HG03439 (cell line): ENCODE measurements around the gene PXDN.

Experiments
- ATAC-seq: cut with Tn5 transposase; IDR thresholded peaks from one replicate; pipeline ENCODE4 v1.9.1; 2021; ENCODE audit warnings: mild to moderate bottlenecking, moderate library complexity; ENCODE audit not compliant: unreplicated experiment

Gene PXDN

GRCh38 chr2:1588051-1588977 is 156.0 kb downstream of the PXDN start:
- ATAC-seq: no peak

GRCh38 chr2:1586923-1587840 is 157.1 kb downstream of the PXDN start:
- ATAC-seq: no peak

DNA sequence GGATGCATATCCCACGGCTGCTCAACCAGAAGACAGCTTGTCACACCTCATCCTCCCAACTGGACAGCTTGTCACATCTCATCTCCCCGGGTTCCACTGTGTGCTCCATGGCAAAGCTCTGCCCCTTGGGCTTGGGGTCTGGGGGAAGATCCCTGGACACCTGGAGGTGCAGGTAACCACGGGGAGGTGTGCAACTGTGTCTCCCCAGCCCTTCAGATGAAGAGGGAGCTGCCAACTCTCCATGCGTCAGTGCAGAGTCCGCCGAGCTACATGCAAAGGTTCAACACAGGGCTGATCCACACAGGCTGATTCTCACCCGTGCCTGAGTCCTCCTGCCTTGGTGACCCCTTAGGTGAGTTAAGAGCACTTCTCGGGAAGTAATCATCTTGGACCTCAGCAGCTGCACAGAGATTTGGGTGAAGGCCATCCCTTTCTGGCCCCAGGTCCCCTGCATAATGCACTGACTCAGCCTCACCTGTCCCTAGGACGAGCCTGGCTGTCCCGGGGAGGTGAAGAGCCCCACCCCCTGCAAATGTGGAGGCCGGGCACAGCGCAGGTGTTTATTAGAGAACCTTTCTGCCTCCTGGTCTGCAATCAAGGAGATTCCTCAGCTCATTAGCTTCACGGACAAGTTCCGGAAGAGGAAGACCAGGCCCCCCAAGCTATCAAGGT is 157.9 kb downstream of the PXDN start:
- no peak for ATAC-seq

GRCh38 chr2:1585635-1586034 is 158.7 kb downstream of the PXDN start:
- ATAC-seq: no peak

DNA sequence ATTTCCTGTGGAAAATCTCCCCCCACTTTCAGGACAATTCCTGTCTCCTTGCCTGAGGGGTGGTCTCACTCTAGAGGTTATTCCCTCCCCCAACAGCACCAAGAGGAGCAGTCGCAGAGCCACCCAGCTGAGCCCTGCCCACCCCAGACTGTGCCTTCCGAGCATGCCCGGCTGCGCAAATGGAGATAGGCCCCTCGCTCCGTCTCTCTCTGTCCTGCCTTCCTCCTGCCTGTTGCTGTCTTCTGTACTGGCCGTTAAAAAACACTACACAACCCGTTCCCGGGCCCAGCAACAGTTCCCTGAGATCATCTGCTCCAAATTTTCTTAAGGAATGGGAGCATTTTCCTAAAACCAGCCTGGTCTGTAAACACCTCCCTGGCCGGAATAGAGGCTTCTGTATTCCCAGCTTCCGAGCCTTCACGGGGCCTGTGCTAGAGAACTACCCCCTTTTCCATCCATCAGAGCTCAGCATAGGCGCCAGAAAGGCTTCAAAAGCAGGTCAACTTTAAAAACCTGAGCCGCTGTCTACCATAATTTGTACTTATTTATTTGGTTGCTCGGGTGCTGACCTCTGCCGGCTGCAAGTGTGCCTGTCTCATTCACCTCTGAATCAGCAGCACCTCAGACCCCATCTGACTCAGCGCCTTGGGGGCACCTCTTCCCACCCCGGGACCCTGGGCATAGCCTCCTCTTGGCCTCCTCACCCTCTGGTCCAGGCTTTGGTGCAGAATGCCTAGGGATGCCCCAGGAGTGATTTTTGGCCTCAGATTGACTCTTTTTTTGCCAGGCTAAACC is 159.4 kb downstream of the PXDN start:
- ATAC-seq: no peak

DNA sequence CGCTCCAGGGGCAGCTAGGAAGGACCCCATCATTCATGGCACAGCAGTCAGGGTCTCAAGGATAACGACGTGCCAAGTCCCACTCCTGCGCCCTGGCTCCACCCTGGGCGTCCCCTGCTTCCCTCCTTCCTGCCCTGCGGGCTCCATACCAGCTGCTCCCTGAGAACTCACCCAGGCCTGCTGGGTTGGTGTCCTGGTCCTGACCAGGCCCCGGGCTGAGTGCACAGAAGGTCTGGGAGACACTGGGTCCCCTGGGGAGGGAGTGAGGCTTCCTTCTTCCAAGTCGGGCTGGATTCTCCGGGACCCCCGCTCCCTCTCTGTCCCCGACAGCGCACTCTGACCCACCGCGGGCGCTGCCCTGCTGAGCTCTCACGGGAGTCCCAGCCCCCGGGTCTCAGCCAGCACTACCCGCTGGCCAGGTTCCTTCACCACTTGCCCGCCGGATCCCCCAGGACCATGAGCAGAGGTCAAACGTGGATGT is 160.2 kb downstream of the PXDN start:
- ATAC-seq: no peak

GRCh38 chr2:1582891-1583341 is 161.4 kb downstream of the PXDN start:
- ATAC-seq: no peak

GRCh38 chr2:1581965-1582625 is 162.2 kb downstream of the PXDN start:
- ATAC-seq: no peak
